Gastrocnemius medialis (tissue), 4 donors: ENCODE measurements around the gene AFF3.

Experiments used
- POLR2A ChIP-seq, 2 donors: fragments of 450-650 bp; IDR thresholded peaks; one replicate each; pipeline ENCODE4 v1.6.1; 2017; ENCODE audit warnings: antibody characterized with exemption in 2 of 2, mild to moderate bottlenecking in 2 of 2, moderate library complexity in 2 of 2
- TF ChIP-seq, protein P1 (sequence below), 5 experiments: fragments of 450-650 bp in 3 of 5; fragments of 200-600 bp in 2 of 5; sonication (generic) in 2 of 5; IDR thresholded peaks in 4 of 5; conservative IDR thresholded peaks in 1 of 5; 1 replicate in 4 of 5; 2 replicates in 1 of 5; pipeline ENCODE4 v1.5.1; 2016 to 2019; ENCODE audit warnings: antibody characterized with exemption in 5 of 5, mild to moderate bottlenecking in 3 of 5, moderate library complexity in 3 of 5

DNA sequence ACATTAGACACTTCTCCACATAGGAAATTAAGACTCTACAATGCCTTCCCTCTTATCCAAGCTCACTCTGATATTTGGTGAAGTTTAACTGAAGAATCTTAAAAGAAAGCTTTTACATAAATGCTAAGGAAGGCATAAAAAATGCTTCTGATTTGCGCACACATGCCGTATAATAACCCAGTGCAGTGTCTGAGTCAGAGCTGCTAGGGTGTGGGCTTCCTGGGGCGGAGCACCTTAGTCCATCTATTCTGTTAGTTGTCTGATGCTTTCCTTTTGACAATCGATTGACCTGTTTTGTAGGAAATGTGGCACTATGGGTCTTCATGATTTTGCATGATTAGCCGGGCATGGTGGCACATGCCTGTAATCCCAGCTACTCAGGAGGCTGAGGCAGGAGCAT is 231.5 kb downstream of the AFF3 start:
- TF ChIP-seq, protein P1, sequence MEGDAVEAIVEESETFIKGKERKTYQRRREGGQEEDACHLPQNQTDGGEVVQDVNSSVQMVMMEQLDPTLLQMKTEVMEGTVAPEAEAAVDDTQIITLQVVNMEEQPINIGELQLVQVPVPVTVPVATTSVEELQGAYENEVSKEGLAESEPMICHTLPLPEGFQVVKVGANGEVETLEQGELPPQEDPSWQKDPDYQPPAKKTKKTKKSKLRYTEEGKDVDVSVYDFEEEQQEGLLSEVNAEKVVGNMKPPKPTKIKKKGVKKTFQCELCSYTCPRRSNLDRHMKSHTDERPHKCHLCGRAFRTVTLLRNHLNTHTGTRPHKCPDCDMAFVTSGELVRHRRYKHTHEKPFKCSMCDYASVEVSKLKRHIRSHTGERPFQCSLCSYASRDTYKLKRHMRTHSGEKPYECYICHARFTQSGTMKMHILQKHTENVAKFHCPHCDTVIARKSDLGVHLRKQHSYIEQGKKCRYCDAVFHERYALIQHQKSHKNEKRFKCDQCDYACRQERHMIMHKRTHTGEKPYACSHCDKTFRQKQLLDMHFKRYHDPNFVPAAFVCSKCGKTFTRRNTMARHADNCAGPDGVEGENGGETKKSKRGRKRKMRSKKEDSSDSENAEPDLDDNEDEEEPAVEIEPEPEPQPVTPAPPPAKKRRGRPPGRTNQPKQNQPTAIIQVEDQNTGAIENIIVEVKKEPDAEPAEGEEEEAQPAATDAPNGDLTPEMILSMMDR (IDR thresholded peaks at IDR 0.05 in 4 of 5, conservative IDR thresholded peaks at IDR 0.05 in 1 of 5): no peak
- TF ChIP-seq POLR2A (IDR thresholded peaks at IDR 0.05): no peak
